Dermis blood vessel endothelial cell (primary cell): ENCODE data around the gene L3MBTL3. TPM values are rescaled to one million over a fixed set of nuclear protein-coding genes. Genes with fewer than 3 reads are reported as not detected.
"Not testable (repeated sequence)": the region's sequence is repeated elsewhere in the genome, so short reads cannot be mapped to it uniquely, and the experiment has no call there.

Experiments used
- DNase-seq: peaks from one replicate; pipeline ENCODE4 v3.0.0; 2010
- total RNA-seq: library from RNA; depleted of rRNA; stranded (reverse); fragments of >200 nt; gene quantifications from 2 replicates; pipeline ENCODE4 v1.2.3, GENCODE V29; 2014

The L3MBTL3 gene
- total RNA-seq, 1 donor from 2014 or later, result 34.7 TPM

GRCh38 chr6:130140084-130140483 is 121.7 kb downstream of the L3MBTL3 start:
- DNase-seq, result no peak

GRCh38 chr6:130143709-130144108 is 125.3 kb downstream of the L3MBTL3 start:
- DNase-seq, result peak; percentile 6

DNA sequence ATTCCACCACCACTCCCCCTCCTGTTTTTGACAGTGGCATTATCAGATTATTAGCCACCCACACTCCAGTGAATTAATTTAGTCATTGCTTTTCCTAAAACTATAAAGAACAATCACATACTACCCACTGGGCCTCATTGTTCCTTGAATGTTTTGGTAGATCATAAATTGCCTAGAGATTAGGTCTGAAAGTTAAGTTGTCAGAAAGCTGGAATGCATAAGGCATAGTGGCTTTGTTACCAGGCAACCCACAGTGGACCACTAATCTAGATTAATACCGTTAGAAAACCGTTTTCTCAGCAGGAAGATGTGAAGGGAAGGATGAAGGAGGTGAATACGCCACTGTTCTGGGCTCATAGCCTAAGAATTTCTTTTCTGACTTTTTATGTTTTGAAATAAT is 128.7 kb downstream of the L3MBTL3 start:
- DNase-seq, result no peak

DNA sequence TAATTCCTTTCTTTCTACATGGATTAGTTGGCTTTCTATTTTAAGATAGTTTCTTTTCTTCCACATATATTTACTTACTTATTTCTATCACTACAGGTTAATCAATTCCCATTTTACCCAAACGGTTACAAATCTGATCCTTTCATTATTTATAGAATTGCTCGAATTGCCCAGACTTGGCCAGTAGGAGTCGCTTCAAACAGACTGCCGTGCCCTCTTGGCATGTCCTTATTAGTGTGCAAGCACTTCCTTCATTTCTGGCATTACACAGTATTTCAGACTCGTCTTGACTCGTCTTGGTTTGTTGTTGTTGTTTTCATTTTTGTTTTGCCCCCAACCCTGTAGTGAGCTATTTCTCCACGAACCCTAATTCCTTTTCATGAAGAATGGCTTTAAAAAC is 129.8 kb downstream of the L3MBTL3 start:
- no peak for DNase-seq

DNA sequence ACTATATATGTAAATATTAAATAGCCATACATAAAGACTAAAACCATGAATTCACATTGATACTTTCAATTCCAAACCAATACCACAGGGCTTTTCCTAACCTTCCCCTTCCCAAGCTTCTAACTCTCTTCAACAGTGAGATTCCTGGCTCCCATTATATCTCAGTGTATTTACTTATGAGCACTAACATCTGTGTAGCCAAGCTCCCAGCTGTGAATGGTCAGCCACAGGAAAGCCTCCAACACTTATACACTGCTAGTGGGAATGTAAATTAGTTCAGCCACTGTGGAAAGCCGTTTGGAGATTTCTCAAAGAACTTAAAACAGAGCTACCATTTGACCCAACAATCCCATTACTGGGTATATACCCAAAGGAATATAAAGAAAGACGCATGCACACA is 130.6 kb downstream of the L3MBTL3 start:
- not testable (repeated sequence) for DNase-seq

DNA sequence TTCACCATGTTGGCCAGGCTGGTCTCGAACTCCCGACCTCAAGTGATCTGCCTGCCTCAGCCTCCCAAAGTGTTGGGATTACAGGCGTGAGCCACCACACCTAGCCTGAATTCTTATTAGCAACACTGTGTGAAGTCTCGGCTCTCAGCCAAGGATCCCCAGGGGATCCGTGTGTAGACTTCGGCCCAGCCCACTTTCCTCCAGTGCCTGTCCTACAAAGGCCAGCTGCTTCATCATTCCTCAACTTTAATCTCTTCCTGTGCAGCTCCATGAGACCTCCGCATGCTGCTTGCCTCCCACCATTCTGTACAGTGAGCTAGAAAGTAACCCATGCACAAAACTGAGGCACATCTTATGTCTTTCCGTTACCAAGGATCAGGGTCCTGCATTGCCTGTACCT is 132.5 kb downstream of the L3MBTL3 start:
- DNase-seq, result no peak

DNA sequence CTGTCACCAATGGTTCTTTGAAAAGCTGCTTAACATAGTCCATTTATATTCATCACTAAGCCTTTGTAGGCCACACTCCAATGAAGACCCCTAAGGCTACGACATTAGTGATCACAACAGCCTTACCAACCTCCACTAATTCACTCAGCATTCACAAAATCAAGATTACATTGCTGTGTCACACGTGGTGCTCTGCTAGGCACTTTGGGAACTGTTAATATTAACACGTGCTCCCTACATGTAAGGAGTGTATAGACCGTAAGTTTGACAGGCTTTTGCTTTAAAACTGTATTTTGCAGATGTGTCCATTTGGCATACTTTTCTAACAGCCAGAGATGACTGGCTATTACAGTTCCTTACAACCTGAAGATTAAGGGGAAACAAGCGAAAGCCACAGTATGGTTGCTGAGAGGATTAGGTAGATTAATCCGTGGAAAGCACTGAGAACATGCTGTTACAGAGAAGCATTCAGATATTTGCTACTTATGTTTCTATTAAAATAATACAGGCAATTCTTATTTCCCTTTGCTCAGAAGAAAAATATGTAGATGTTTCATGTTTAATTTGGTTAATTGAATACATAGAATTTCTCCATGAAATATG is 134.6 kb downstream of the L3MBTL3 start:
- DNase-seq, result no peak

DNA sequence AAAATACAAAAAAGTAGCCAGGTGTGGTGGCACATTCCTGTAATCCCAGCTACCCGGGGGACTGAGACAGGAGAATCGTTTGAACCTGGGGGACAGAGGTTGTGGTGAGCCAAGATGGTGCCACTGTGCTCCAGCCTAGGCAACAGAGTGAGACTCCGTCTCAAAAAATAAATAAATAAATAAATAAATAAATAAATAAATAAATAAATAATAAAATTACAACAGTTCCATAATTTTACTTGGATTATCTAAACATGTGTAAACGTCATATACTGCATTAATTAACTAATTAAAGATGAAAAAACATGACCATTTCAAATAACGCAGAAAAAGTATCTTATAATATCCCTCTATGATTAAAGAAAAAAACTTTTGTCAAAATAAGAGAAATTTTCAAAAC is 138.5 kb downstream of the L3MBTL3 start:
- DNase-seq, result no peak

DNA sequence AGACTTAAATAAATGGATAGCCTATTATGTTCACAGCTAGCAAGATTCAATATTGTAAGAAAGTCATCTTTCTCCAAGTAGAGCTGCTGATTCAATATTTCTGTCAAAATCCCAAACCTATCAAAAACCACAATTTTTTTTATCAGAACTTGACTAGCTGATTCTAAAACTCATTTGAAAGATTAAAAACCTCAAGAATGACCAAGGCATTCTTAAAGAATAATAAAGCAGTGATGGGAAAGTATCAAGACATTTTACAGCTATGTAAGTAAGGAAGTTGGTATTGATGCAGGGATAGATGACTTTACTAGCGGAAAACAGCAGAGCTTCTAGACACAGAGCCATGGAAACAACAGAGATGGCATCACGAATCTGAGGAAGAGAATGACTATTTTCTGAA is 139.7 kb downstream of the L3MBTL3 start:
- DNase-seq, result no peak

- no peak for DNase-seq
Measured at GRCh38 chr6:130158548-130158947, 140.2 kb downstream of the L3MBTL3 start.

GRCh38 chr6:130159956-130160355 is 141.6 kb downstream of the L3MBTL3 start:
- peak; percentile 5 for DNase-seq

DNA sequence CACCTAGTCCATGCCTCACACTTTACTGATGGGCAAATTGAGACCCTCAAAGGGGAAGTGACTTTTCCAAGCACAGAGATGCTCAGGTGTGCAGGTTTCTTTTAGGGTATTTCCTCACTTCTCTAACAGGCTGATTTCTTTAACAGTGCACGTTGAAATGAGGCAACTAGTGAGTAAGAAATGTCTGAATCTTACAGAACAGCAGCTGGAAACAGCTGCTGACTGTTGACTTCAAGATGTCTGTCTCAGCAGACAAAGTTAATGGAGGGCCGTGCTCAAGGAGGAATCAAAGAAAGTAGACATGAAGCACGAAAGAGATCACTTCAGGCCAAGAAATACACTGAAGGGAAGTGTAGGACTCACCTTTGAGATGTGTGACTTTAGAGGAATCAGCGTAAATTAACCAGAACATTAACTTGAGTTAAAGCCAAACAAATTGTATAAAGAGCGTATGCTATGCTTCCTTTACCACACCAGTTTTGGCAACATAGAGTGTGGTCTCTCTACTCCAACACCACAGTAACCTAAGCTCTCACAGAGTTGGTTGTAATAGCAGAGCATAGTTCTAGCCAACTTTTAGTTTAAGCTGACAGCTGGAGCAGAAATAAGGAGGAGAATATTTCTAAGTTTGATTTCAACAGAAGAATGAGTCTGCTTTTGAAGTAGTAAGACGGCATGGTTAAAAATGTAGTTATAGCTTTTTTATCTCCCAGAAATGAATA is 143.5 kb downstream of the L3MBTL3 start:
- DNase-seq, result no peak

- DNase-seq, result no peak
Measured at GRCh38 chr6:130162421-130162820, 144.0 kb downstream of the L3MBTL3 start.

- no peak for DNase-seq
Measured at GRCh38 chr6:130163266-130163665, 144.9 kb downstream of the L3MBTL3 start.

DNA sequence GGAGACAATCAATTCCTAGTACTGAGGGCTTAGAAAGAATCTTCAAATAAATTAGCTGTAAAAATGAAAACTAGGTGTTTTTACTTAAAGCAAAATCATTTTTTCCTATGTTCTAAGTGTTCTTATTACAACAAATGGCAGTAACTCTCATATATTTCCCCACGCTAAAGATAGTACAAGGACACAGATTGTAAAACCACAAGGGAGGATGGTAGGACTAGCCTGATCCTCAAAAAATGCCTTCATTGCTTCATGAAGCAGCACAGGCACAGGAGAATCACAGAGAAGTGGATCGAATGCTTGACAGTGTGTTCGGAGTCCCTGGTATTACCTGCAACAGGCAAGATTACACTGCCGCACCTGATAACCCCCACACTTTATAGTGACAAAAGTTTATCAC is 145.9 kb downstream of the L3MBTL3 start:
- no peak for DNase-seq

GRCh38 chr6:130167655-130168054 is 149.3 kb downstream of the L3MBTL3 start:
- no peak for DNase-seq

GRCh38 chr6:130170160-130170559 is 151.8 kb downstream of the L3MBTL3 start:
- DNase-seq, result not testable (repeated sequence)

DNA sequence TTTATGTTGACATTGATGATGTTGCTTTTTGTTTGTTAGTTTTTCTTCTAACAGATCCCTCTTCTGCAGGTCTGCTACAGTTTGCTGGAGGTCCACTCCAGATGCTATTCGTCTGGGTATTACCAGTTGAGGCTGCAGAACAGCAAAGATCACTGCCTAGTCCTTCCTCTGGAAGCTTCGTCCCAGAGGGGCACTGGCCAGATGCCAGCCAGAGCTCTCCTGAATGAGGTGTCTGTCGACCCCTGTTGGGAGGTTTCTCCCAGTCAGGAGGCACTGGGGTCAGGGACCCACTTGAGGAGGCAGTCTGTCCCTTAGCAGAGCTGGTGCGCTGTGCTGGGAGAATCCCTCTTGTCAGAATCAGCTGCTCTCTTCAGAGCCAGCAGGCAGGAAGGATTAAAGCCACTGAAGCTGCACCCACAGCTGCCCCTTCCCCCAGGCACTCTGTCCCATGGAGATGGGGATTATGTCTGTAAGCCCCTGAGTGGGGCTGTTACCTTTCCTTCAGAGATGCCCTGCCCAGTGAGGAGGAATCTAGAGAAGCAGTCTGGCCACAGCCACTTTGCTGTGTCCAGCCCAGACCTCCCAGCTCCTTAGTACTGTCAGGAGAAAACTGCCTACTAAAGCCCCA is 155.1 kb downstream of the L3MBTL3 start:
- not testable (repeated sequence) for DNase-seq

DNA sequence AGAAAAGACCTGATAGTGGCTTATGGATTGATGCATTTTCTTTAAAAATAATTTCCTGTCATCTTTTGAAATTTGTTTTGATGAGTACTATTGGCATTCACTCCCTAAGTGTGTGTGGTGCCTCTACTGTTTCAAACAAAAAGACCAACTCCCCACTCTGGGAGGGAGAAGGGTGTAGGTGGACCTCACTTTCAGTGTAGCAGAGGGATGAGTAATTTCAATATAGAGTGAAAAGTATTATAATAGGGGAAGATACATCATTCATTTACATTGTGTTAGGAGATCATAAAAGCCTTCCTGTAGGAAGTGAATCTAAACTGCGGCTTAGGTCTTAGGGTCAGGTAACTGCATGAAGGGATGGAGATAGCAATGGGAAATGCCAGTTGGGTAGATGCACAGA is 158.0 kb downstream of the L3MBTL3 start:
- DNase-seq, result no peak

DNA sequence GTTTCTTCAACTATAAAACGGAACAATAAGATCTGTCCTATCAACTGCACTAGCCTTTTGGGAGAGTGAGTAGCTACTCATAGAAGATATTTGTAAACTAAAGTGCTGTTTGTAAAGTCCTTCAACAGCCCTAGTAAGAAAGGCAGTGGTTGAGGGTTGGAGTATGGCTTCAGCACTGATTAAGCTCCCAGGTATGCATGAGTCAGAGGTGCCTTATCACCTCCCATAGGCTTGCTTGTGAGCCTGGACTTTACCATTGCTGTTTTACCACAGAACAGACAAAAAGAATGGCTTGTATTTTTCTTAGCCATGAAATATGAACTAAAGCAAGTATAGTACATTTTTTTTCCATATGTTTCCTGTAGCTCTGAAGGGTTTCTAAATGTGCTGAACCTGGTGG is 160.3 kb downstream of the L3MBTL3 start:
- peak; percentile 4 for DNase-seq

DNA sequence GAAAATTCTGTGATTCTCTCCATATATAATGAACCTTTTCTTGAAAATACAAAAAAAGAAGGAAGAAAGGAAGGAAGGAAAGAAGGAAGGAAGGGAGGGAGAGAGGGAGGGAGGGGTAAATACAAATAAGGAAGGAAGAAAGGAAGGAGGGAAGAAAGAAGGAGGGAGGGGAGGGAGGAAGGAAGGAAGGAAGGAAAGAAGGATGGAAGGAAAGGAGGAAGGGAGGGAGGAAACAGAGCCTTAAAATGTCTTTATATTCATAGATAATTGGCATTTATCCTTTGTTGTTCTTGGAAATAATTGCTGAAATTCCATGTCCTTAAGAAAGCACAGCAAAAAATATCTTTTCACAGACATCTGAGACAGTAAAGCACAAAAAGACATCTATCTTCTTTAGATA is 164.1 kb downstream of the L3MBTL3 start:
- no peak for DNase-seq

GRCh38 chr6:130183271-130184222 is 165.2 kb downstream of the L3MBTL3 start:
- DNase-seq, result no peak

GRCh38 chr6:130185658-130186057 is 167.3 kb downstream of the L3MBTL3 start:
- no peak for DNase-seq
